Activated naive CD4-positive, alpha-beta T cell treated with Interleukin-2 at 50 U/mL for 16 hours (primary cell): ENCODE measurements around the gene RAB40C.

ENCODE experiments used
- DNase-seq: peaks from one replicate; pipeline ENCODE4 v3.0.0-alpha.2; 2020

The RAB40C gene

GRCh38 chr16:589658-590187 lies at the start of gene RAB40C:
Gene RAB40C (plus strand): TSS chr16:590066. CDS start chr16:590292, 226 bp downstream.
- peak; percentile 99 for DNase-seq

- no peak for DNase-seq
These were observed 49.1 kb upstream of the RAB40C start for GRCh38 chr16:540645-541340.

GRCh38 chr16:543301-544164 lies 46.3 kb upstream of the RAB40C start:
- no peak for DNase-seq

- no peak for DNase-seq
These were observed 45.3 kb upstream of the RAB40C start for GRCh38 chr16:544517-544916.

GRCh38 chr16:546909-547770 lies 42.7 kb upstream of the RAB40C start:
- peak; percentile 46 for DNase-seq

- DNase-seq: no peak
These were observed 41.3 kb upstream of the RAB40C start for GRCh38 chr16:548586-548985.

GRCh38 chr16:549544-550263 lies 40.2 kb upstream of the RAB40C start:
- DNase-seq: no peak

GRCh38 chr16:551210-551609 lies 38.7 kb upstream of the RAB40C start:
- DNase-seq: no peak

GRCh38 chr16:552171-552570 lies 37.7 kb upstream of the RAB40C start:
- no peak for DNase-seq

GRCh38 chr16:553601-554296 lies 36.1 kb upstream of the RAB40C start:
- no peak for DNase-seq

- no peak for DNase-seq
These were observed 35.6 kb upstream of the RAB40C start for GRCh38 chr16:554297-554621.

- no peak for DNase-seq
These were observed 35.1 kb upstream of the RAB40C start for GRCh38 chr16:554640-555365.

GRCh38 chr16:555528-556473 lies 34.1 kb upstream of the RAB40C start:
- DNase-seq: no peak

- no peak for DNase-seq
These were observed 33.2 kb upstream of the RAB40C start for GRCh38 chr16:556474-557173.

GRCh38 chr16:557463-558297 lies 32.2 kb upstream of the RAB40C start:
- no peak for DNase-seq

GRCh38 chr16:558298-559020 lies 31.4 kb upstream of the RAB40C start:
- DNase-seq: no peak

- no peak for DNase-seq
These were observed 30.9 kb upstream of the RAB40C start for GRCh38 chr16:559021-559380.
